Mesothelial cell of epicardium (in vitro differentiated cells): ENCODE results near the gene MTA2. TPM values are rescaled to one million over a fixed set of nuclear protein-coding genes. Genes with fewer than 3 reads are reported as not detected.
"Not testable (repeated sequence)": the region's sequence is repeated elsewhere in the genome, so short reads cannot be mapped to it uniquely, and the experiment has no call there.

Source experiments
- DNase-seq, 2 experiments: peaks; one replicate each; pipeline ENCODE4 v3.0.0; 2021; ENCODE audit warnings: low spot score in 2 of 2; ENCODE audit not compliant: unreplicated experiment in 2 of 2
- H3K27ac Mint-ChIP-seq: 2 replicates; pipeline ENCODE4 v1.8.0; 2021; ENCODE audit warnings: mixed read lengths
- H3K27me3 Mint-ChIP-seq: 2 replicates; pipeline ENCODE4 v1.8.0; 2021; ENCODE audit warnings: low read depth, mixed read lengths
- H3K36me3 Mint-ChIP-seq: 2 replicates; pipeline ENCODE4 v1.8.0; 2021; ENCODE audit warnings: mixed read lengths
- H3K4me1 Mint-ChIP-seq: 2 replicates; pipeline ENCODE4 v1.8.0; 2021; ENCODE audit warnings: mixed read lengths
- H3K4me3 Mint-ChIP-seq: 2 replicates; pipeline ENCODE4 v1.8.0; 2021; ENCODE audit warnings: mild to moderate bottlenecking, moderate library complexity, mixed read lengths
- H3K9me3 Mint-ChIP-seq: 2 replicates; pipeline ENCODE4 v1.8.0; 2021; ENCODE audit warnings: mixed read lengths
- total RNA-seq: library from RNA; stranded (reverse); gene quantifications from 3 replicates; pipeline ENCODE4 v1.2.1, GENCODE V29; 2021
- TF ChIP-seq, protein P1 (sequence below): fragments of 200-600 bp; sonication (generic); IDR thresholded peaks from one replicate; pipeline ENCODE4 v1.5.0; 2021; ENCODE audit warnings: antibody characterized with exemption; ENCODE audit not compliant: unreplicated experiment

MTA2 gene
- total RNA-seq, 1 donor from 2014 or later, result 126 TPM

DNA sequence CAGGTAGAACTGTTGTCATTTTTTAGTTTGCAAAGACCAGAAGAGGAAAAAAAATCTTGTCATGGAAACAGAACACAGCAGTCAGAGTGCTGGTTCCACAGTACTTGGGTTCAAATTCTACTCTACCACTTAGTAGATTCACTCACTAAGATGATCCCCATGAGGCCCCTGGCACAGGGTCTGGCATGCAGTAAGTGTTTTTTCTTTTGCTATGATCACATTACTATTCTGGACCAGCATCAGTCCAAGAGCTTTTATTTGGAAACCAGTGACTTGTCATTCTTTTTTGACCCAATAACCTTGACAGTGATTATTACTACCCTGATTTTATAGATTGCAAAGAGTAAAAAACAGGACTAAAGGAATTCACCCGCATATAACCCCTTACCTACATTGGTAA, 32.1 kb downstream of the MTA2 start:
- TF ChIP-seq, protein P1, sequence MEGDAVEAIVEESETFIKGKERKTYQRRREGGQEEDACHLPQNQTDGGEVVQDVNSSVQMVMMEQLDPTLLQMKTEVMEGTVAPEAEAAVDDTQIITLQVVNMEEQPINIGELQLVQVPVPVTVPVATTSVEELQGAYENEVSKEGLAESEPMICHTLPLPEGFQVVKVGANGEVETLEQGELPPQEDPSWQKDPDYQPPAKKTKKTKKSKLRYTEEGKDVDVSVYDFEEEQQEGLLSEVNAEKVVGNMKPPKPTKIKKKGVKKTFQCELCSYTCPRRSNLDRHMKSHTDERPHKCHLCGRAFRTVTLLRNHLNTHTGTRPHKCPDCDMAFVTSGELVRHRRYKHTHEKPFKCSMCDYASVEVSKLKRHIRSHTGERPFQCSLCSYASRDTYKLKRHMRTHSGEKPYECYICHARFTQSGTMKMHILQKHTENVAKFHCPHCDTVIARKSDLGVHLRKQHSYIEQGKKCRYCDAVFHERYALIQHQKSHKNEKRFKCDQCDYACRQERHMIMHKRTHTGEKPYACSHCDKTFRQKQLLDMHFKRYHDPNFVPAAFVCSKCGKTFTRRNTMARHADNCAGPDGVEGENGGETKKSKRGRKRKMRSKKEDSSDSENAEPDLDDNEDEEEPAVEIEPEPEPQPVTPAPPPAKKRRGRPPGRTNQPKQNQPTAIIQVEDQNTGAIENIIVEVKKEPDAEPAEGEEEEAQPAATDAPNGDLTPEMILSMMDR, result no peak
- no peaks in the 10 kb centered on the region for H3K9me3 Mint-ChIP-seq
- peaks cover 35% of the 10 kb centered on the region for H3K4me1 Mint-ChIP-seq
- no peak overlapping the region for H3K4me3 Mint-ChIP-seq
- no peak for DNase-seq
- no peaks in the 10 kb centered on the region for H3K27me3 Mint-ChIP-seq
- peaks cover 43% of the 10 kb centered on the region for H3K36me3 Mint-ChIP-seq
- peak overlapping the region; percentile 39 for H3K27ac Mint-ChIP-seq

DNA sequence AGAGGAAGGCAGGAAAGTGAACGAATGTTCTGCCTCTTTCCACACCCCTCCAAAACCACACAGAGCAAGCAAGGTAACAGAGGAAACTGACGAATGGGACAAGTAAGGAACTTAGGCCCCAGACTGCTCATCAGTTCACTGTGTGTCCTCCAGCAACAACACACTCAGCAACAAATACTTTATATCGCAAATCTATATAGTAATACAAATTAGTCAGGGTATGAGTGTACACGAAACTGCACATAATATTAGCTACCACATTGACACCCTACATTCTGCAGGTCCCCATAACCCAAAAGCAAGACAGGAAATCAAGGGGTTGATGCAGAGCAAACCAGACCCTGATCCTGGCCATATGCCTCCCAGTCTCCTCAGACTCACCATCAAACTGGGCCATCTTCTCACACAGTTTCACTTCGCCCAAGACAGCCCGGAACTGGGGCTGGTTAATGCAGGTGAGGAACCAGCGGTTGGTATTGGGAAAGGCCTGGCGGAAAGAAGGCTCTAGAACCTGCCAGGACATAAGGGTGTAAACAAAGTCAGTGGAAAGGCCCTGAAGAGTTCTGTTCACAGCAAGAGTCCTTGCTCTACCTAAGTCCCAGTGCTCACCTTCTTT, 34.5 kb downstream of the MTA2 start:
- Mint-ChIP-seq H3K4me3 (no peak overlapping the region), H3K9me3 (no peaks in the 10 kb centered on the region), H3K27ac (peak overlapping the region; percentile 56), H3K27me3 (no peaks in the 10 kb centered on the region), H3K36me3 (peaks cover 48% of the 10 kb centered on the region), H3K4me1 (peaks cover 26% of the 10 kb centered on the region)
- no peak for DNase-seq
- TF ChIP-seq, protein P1, result no peak

DNA sequence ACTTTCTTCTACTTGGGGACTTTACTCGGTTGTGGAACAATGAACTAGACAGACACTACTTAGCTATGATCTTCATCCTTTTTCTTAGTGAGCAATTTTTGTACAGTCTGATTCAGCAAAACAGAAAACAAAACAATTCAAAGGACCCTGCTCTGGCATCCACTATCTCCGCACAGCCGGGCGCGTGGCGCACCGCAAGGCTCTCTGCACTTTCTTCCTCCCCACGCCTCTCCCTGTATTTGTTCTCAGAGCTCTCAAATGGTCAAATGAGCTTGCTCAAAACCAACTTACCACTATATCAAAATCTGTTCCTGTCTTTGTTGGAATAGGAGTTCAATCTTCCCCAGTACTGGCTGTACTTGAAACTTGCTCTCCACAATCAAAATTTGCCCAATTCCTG, 35.4 kb downstream of the MTA2 start:
- no peaks in the 10 kb centered on the region for H3K9me3 Mint-ChIP-seq
- TF ChIP-seq, protein P1, result no peak
- H3K27ac Mint-ChIP-seq, result peak overlapping the region; percentile 2
- H3K36me3 Mint-ChIP-seq, result peaks cover 45% of the 10 kb centered on the region
- no peak for DNase-seq
- H3K4me3 Mint-ChIP-seq, result no peak overlapping the region
- H3K27me3 Mint-ChIP-seq, result no peaks in the 10 kb centered on the region
- H3K4me1 Mint-ChIP-seq, result peaks cover 23% of the 10 kb centered on the region

DNA sequence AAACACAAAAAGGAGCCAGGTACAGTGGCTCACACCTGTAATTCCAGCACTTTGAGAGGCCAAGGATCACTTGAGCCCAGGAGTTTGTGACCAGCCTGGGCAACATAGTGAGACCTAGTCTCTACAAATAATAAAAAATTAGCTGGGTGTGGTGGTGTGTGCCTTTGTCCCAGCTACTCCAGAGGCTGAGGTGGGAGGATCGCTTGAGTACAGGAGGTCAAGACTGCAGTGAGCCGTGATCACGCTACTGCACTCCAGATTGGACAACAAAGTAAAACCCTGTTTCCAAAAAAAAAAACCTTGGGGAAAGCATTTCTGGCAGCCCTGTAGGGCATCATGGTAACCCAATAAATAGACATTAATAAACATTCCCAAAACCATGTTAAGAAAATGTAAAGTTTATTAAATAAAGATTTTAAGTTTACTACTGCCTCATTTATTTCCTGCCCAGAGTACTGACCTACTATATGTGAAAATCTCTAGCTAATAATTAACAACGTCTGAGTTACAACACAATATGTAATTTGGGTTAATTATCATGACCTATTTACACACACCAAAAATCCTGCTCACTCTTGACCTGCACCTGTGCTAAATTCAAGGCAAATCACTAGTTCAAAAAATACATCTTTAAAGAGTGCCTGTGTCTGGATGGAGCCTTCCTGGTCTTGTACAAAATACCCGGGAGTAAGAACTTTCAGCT, 36.4 kb downstream of the MTA2 start:
- Mint-ChIP-seq H3K36me3 (peaks cover 38% of the 10 kb centered on the region), H3K27me3 (no peaks in the 10 kb centered on the region), H3K4me3 (no peak overlapping the region), H3K27ac (peak overlapping the region; percentile 2), H3K9me3 (no peaks in the 10 kb centered on the region), H3K4me1 (peaks cover 27% of the 10 kb centered on the region)
- TF ChIP-seq, protein P1, result no peak
- no peak for DNase-seq

DNA sequence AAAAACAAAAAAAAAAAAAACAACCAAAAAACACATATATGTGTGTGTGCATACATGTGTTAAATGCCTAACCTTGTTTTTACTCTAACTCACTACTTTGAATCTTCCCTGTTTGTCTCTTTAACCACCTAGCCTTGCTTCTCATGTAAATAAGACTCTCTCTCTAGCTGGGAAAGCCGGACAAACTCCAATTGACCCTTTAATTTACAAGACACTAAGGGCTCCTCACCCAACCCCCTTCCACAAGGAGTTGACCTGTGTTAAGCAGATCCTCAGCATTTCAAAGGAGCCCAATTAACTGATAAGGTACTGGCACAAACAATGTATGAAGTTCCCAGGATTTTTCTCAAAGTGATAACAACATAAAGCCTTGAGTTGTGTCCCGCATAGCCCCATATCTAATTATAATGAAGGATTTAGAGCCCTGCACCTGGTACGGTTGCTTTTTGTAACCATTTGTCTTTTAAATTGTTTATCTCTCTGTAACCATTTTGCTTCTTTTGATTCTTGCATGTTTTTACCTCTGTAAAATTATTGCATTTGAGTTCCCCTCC, 39.9 kb downstream of the MTA2 start:
- Mint-ChIP-seq H3K4me1 (peaks cover 44% of the 10 kb centered on the region), H3K36me3 (peaks cover 37% of the 10 kb centered on the region), H3K27ac (peak overlapping the region; percentile 95)
- H3K27me3 Mint-ChIP-seq, H3K9me3 Mint-ChIP-seq, H3K4me3 Mint-ChIP-seq, DNase-seq: not testable (repeated sequence)

DNA sequence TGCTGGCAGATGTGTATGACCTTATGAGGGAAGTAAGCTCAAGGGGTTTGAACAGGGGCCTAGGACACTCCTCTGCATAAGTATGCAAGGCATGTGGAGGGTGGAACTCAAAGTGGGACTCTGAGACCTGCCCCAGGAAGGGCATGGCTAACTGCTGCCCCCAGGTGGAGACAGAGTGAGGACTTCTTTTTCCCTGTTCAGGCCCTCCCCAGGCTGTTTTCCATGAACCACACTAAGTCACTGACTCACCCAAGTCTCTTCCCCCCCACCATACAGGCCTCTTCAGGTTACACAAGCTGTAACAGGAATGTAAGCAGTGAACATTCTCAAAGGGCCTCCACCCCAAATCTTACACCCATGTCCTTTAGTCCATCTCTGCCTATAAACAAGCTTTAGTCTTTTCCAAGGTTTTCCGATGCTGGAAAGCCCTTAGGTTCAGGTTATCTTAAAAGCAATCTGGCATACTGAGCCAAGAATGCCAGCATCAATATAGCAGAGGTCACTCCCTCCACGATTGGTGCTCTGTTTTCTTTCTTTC, 41.0 kb downstream of the MTA2 start:
- Mint-ChIP-seq H3K9me3 (no peaks in the 10 kb centered on the region), H3K4me1 (peaks cover 51% of the 10 kb centered on the region), H3K27ac (peak overlapping the region; percentile 95), H3K4me3 (no peak overlapping the region), H3K27me3 (no peaks in the 10 kb centered on the region), H3K36me3 (peaks cover 28% of the 10 kb centered on the region)
- TF ChIP-seq, protein P1, result peak; percentile 49
- peak in 1 of 2 experiments; percentile 85 for DNase-seq

DNA sequence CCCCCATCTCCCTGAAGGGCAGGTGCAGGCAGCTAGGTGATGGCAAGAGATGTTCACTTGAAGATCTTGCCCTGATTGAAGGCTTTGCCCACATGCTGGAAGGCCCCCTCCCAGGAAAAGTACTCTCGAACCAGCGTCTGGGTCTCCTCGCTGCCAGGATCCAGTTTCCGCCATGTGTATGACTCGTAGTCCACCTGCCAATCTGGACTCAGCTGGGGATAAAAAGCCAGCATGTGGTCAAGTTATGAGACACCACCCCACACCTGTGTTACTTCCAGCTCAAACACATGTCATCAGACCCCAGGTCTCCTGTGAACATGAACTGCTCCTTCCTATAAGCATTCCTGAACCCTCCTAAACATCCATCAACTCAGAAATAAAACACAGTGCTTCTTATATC, 42.0 kb downstream of the MTA2 start:
- H3K36me3 Mint-ChIP-seq, result peaks cover 25% of the 10 kb centered on the region
- DNase-seq, H3K9me3 Mint-ChIP-seq, H3K4me3 Mint-ChIP-seq, H3K27me3 Mint-ChIP-seq: not testable (repeated sequence)
- H3K27ac Mint-ChIP-seq, result peak overlapping the region; percentile 95
- H3K4me1 Mint-ChIP-seq, result peaks cover 60% of the 10 kb centered on the region
